ENCODE data around the gene CROCC2. TPM values are rescaled to one million over a fixed set of nuclear protein-coding genes. Genes with fewer than 3 reads are reported as not detected.
A peak's percentile ranks its signal among the peaks of the same experiment; 100 is the strongest.

CROCC2 gene
- total RNA-seq, 1 donor from 2014 or later, result not detected

DNA sequence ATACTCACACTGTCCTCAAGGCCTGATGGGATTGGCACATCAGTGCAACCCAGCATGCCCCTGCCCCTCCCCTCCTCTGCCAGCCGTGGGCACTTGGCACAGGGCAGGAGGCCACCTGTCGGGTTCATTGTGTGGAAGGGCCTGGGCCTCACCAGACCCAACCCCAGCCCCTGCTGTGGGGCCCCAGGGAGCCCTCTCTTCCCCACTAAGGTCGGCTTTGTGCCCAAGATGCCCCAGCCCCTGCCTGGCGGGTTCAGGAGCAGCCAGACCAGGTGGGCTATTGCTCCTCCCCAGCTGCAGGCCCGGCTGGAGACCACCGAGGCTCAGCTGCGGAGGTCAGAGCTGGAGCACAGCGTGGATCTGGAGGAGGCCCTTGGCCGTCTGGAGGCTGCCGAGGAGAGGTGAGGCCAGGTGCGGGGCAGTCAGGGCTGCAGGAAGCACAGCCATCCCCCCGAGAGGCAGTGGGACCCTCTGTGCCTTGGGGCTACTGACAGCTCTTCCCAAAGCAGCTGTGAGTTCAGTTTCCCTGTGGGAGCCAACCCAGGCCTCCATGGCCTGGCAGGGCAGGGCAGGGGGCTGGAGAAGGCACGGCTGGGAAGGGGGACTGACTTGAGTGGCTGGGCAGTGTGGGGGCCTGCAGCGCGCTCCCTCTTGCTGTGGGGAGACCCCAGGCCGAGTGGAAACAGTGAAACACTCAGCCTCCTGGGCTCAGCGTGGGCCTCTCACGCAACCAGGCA, 16.3 kb downstream of the CROCC2 start:
- Mint-ChIP-seq H3K27ac (ENCODE audit: unreplicated experiment) (no peak overlapping the region), H3K9me3 (no peaks in the 10 kb centered on the region), H3K36me3 (ENCODE audit: low read depth) (no peaks in the 10 kb centered on the region), H3K4me3 (no peak overlapping the region), H3K4me1 (no peaks in the 10 kb centered on the region), H3K27me3 (ENCODE audit: low read depth) (peaks cover 4% of the 10 kb centered on the region)
- DNase-seq (ENCODE audit: low read depth, low spot score), result no peak
- TF ChIP-seq, protein P1, sequence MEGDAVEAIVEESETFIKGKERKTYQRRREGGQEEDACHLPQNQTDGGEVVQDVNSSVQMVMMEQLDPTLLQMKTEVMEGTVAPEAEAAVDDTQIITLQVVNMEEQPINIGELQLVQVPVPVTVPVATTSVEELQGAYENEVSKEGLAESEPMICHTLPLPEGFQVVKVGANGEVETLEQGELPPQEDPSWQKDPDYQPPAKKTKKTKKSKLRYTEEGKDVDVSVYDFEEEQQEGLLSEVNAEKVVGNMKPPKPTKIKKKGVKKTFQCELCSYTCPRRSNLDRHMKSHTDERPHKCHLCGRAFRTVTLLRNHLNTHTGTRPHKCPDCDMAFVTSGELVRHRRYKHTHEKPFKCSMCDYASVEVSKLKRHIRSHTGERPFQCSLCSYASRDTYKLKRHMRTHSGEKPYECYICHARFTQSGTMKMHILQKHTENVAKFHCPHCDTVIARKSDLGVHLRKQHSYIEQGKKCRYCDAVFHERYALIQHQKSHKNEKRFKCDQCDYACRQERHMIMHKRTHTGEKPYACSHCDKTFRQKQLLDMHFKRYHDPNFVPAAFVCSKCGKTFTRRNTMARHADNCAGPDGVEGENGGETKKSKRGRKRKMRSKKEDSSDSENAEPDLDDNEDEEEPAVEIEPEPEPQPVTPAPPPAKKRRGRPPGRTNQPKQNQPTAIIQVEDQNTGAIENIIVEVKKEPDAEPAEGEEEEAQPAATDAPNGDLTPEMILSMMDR (conservative IDR thresholded peaks at IDR 0.05), result no peak

DNA sequence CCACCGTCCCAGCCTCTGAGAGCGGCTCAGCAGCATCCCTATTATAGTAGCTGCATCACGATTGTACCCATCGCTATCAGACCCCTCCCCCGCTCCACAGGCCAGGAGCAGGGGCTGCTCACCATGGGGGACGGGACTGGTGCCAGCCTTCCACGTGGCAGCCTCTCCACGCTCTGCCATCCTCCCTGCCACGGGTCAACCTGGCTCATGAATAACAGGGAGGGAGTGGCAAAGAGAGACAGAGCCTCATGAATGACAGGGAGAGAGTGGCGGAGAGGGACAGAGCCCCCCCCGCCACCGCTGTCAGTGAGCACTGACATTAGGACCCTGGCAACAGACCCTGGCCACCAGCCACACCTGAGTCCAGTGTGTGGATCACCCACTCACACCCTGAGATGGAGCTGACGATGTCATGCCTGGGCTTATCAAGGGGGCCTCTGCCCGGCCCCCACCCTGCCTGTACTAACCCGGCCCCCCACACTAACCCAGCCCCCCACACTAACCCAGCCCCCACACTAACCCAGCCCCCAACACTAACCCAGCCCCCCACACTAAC, 16.9 kb downstream of the CROCC2 start:
- no peak overlapping the region for H3K4me3 Mint-ChIP-seq

DNA sequence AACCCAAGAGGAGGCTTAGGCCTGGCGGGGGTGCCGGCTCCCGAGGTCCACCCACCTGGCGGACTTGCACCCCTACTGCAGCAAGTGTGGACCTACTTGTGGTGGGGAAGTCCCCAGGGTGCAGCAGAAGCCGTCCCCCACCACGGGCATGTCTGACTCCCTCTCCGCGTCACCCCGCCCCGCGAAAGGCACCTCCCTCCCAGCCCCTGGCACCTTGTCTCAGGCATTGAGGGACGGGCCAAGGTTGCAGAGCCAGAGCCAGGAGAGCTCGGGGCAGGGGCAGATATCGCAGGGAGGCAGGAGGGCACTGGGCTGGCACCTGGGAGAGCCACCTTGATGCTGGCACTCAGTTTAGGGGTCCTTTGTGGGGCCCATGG, 19.0 kb downstream of the CROCC2 start:
- no peak for DNase-seq (ENCODE audit: low read depth, low spot score)
- TF ChIP-seq, protein P1 (conservative IDR thresholded peaks at IDR 0.05), result no peak
- H3K36me3 Mint-ChIP-seq (ENCODE audit: low read depth), result no peaks in the 10 kb centered on the region
- H3K27me3 Mint-ChIP-seq (ENCODE audit: low read depth), result peaks cover 4% of the 10 kb centered on the region
- no peaks in the 10 kb centered on the region for H3K4me1 Mint-ChIP-seq
- H3K27ac Mint-ChIP-seq (ENCODE audit: unreplicated experiment), result no peak overlapping the region
- no peaks in the 10 kb centered on the region for H3K9me3 Mint-ChIP-seq
- H3K4me3 Mint-ChIP-seq, result no peak overlapping the region

More for the DNA sequence above, 16.9 kb downstream of the CROCC2 start:
- Mint-ChIP-seq H3K9me3 (no peaks in the 10 kb centered on the region), H3K36me3 (ENCODE audit: low read depth) (no peaks in the 10 kb centered on the region), H3K27me3 (ENCODE audit: low read depth) (peaks cover 4% of the 10 kb centered on the region), H3K27ac (ENCODE audit: unreplicated experiment) (no peak overlapping the region), H3K4me1 (no peaks in the 10 kb centered on the region)
- DNase-seq (ENCODE audit: low read depth, low spot score), result no peak
- TF ChIP-seq, protein P1 (conservative IDR thresholded peaks at IDR 0.05), result no peak

DNA sequence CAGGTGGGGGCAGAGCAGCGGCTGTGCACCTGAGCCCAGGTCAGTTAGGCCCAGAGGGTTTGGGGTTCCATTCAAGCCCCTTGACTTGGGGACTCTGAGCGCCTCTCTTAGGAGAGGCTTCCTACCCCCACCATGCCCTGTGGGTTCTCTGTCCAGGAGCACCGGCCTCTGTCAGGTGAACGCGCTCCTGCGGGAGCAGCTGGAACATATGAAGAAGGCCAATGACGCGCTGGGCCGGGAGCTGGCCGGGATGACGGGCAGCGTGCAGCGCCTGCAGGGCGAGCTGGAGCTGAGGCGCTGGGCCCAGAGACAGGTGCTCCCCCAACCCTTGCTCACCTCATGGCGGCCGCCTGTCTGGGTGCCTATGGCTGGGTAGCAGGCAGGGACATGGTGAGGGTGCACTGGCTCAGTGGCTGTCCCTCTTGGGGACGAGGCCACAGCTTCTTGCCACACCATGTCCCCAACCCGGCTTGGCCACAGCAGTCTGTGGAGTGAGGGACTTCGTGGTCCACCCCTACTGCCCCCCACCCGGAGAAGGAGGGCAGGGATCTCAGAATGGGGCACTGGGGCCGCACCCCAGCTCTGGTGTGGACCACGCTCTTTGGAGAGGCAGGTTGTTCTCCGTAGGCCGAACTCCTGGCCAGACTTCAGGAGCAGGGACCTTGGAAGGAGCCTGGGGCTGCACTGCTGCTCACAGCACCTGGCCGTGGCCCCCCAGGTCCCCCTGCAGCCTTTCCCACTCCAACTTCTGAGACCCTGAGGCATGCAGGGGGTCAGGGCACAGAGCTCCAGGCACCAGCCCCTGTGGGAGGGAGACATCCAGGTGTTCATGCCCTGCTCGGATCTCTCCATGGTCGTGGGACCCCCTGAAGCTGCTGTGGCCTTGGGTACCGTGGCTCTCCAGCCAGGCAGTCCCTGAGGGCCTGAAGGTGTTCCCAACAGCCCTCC, 19.7 kb downstream of the CROCC2 start:
- TF ChIP-seq, protein P1 (conservative IDR thresholded peaks at IDR 0.05), result no peak
- H3K36me3 Mint-ChIP-seq (ENCODE audit: low read depth), result no peaks in the 10 kb centered on the region
- H3K27ac Mint-ChIP-seq (ENCODE audit: unreplicated experiment), result no peak overlapping the region
- no peak overlapping the region for H3K4me3 Mint-ChIP-seq
- H3K9me3 Mint-ChIP-seq, result no peaks in the 10 kb centered on the region
- no peaks in the 10 kb centered on the region for H3K4me1 Mint-ChIP-seq
- DNase-seq (ENCODE audit: low read depth, low spot score), result no peak
- peaks cover 4% of the 10 kb centered on the region for H3K27me3 Mint-ChIP-seq (ENCODE audit: low read depth)

DNA sequence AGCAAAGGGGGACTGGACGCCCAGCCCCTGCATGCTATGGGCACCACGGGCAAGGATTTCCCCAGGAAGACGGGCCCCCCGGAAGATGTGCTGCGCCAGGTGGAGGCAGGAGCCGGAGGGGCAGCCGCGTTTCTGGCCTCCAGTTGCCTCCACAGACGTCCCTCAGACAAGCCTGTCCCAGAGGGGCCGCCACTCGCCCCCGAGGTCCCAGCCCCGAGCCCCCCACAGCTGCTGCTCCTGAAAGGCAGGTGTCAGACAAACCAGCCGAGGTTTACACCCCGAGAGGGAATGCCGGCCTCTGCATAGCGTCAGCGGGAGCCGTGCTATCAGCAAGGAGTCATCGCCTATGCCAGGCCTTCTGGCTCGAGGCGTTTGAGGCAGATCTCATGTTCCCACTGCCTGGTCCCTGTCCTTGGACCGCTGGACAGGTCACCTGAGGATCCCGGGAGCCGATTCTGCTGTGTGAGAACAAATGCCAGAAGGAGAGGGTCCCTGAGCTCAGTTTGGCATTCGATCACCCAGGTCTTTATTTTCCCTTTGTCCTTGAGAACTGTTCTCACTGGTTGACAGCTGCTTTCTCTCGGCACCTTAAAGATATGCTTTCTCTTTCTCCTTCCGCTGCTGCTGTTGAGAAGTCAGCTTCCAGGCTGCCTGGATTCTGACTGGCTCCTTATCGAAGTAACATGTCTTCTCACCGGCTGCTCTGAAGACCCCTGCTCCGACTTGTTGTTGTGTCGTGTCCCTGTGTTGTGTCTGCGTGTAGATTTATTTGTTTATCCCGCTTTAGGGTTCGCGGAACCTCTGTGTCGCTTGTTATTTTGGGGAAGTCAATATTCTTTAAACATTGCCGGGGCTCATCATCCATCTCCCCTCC, 20.6 kb downstream of the CROCC2 start:
- Mint-ChIP-seq H3K4me1 (no peaks in the 10 kb centered on the region), H3K4me3 (no peak overlapping the region), H3K36me3 (ENCODE audit: low read depth) (no peaks in the 10 kb centered on the region), H3K9me3 (no peaks in the 10 kb centered on the region), H3K27ac (ENCODE audit: unreplicated experiment) (peak overlapping the region; percentile 28), H3K27me3 (ENCODE audit: low read depth) (peaks cover 4% of the 10 kb centered on the region)
- DNase-seq (ENCODE audit: low read depth, low spot score), result no peak
- TF ChIP-seq, protein P1 (conservative IDR thresholded peaks at IDR 0.05), result no peak

Measured in neural crest cell (in vitro differentiated cells).